Placental epithelial cell (primary cell): ENCODE data around the gene HIRA. TPM values are rescaled to one million over a fixed set of nuclear protein-coding genes. Genes with fewer than 3 reads are reported as not detected.

ENCODE experiments used
- small RNA-seq: library from RNA; depleted of rRNA; stranded (forward); fragments of <200 nt; gene quantifications from one replicate; pipeline ENCODE3, GENCODE V24; 2012
- total RNA-seq: library from RNA; depleted of rRNA; stranded (reverse); fragments of >200 nt; gene quantifications from 2 replicates; pipeline ENCODE4 v1.2.3, GENCODE V29; 2012

The HIRA gene
- total RNA-seq, result 15.8 and 18.1 TPM in 2 replicates

GRCh38 chr22:19431649-19432132 is at the start of gene HIRA:
Gene HIRA (minus strand): TSS chr22:19431733. CDS start chr22:19431476, 257 bp downstream.

GRCh38 chr22:19479355-19480172 is 48.0 kb upstream of the HIRA start, which contains the start of gene CDC45:
Gene CDC45 (plus strand): TSS chr22:19479920. CDS start chr22:19479969, 49 bp downstream.

GRCh38 chr22:19478901-19479354 is 47.4 kb upstream of the HIRA start, which contains the start of gene UFD1:
Gene UFD1 (minus strand): TSS chr22:19479193. CDS start chr22:19479085, 108 bp downstream.

GRCh38 chr22:19447330-19448075 is 16.0 kb upstream of the HIRA start, which contains the start of gene C22orf39:
Gene C22orf39 (minus strand): TSS chr22:19447711. CDS start chr22:19447688, 23 bp downstream.

DNA sequence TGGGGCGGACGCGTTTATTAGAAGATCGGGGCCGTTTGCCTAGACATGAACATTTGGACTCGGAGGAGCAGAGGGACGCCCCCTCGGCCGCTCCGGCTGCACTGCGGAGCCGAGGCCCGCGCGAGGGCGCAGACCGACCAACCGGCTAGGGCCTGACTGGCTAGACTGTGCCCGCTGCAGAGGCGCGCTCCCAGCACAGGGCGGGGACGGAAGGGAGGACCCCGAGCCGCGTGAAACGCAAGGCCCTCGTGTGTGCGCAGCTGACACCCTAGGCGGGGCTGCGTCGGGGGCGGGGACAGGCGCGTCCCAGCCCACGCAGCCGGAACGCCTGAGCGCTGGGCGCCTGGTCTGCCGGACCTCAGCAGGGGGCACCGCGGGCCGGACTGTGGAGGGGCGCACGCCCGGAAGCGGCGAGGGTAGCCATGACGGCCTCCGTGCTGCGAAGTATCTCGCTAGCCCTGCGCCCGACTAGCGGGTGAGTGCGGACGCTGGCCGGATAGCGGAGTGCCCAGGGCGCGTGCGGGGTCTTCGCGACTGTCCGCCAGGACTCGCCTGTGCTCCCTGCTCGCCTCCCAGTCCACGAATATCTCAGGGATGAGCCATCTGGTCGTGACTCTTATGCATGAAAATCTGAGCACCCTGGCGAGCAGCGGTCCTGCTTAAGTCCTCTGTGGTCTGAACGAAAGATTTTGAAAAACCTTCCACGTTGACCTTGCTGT is 759 bp upstream of the HIRA start, which contains the start of gene MRPL40:
Gene MRPL40 (plus strand): TSS at position 413 of the 719 bp plus-strand sequence. CDS start 10 bp downstream, at position 423.

GRCh38 chr22:19291580-19292457 is 139.7 kb downstream of the HIRA start, which contains the start of gene CLTCL1:
Gene CLTCL1 (minus strand): TSS chr22:19291719. CDS start chr22:19291641, 78 bp downstream.

Small RNA genes within 50 kb of the gene (small RNA-seq; reads per million reads assigned to genes)
- gene RN7SL168P, result not detected

Other genes with a start within 250 kb of the HIRA start
- 5.5 and 6.3 TPM in 2 replicates for gene CLTCL1, start 140.0 kb downstream of the HIRA start, total RNA-seq
- 23.9 and 27.4 TPM in 2 replicates for gene MRPL40, start 812 bp upstream of the HIRA start, total RNA-seq
- 9.3 and 12.2 TPM in 2 replicates for gene C22orf39, start 16.0 kb upstream of the HIRA start, total RNA-seq
- gene UFD1, start 47.5 kb upstream of the HIRA start, total RNA-seq, result 30.2 and 73.4 TPM in 2 replicates
- gene CDC45, start 48.2 kb upstream of the HIRA start, total RNA-seq, result 4.3 and 5.5 TPM in 2 replicates
- gene CLDN5, start 92.7 kb upstream of the HIRA start, total RNA-seq, result not detected in 2 replicates